ENCODE measurements around the gene RBM5. TPM values are rescaled to one million over a fixed set of nuclear protein-coding genes. Genes with fewer than 3 reads are reported as not detected.

RBM5 gene
- total RNA-seq, 1 experiment from 2014 or later: 92.1 TPM

DNA sequence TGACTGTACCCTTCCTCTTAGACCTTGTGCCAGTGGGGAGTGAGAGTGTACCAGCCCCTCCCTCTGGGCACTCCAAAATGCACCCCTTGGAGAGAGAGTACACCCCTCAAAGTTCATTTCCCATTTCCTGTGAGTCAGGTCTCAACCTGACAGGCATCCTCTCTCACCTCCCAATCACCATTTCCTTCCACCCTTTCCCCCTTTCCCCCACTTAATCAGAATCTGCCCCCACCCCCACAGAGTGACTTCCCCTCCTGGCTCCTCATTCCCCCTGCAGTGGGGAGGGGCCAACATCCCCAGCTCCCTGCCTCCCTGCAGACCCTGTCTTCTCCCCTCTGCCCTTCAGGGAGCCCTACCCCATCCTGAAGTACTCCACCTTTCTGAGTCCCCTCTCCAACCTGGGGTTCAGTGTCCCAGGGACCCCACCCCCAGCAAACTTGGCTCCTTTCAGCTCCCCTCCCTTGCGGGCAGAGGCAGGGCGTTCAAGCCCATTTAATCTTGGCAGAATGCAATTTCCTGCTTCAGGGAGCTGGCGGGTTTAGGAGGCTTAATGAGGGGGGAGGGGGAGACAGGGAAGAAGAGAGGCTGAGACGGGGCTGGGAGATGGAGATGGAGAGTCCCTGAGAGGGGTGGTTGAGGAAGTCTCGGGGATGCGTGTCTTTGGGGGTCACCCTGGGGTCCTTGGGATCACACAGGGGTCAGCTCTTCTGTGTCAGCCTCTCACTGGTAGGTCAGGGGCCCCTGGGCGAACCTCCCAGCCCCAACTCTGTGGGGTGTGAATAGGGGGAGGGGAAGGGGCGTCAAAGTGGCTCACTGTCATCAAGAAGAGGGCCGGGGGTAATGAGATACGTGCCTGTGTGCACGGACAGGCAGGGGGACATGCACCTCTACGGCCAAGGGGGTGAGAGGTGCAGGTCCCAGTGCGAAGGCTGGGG, 49.8 kb downstream of the RBM5 start:
- Mint-ChIP-seq H3K36me3 (no peaks in the 10 kb centered on the region), H3K9me3 (no peaks in the 10 kb centered on the region), H3K4me3 (peak overlapping the region; percentile 58), H3K27me3 (ENCODE audit: low read depth) (peaks cover 3% of the 10 kb centered on the region; the same call in 1 of the 2 replicates), H3K4me1 (peaks cover 49% of the 10 kb centered on the region), H3K27ac (peak overlapping the region; percentile 92)
- peak; percentile 51 for DNase-seq (ENCODE audit: low spot score)
- ChIA-PET CTCF (interaction anchor here (0.6 to 7.2 kb wide), 21 partner anchors 8 to 228 kb away, joined by 3 to 32 read pairs (median 3); no protein-coding TSS in a partner anchor), POLR2A (interaction anchor here (0.6 to 1.6 kb wide), 5 partner anchors 12 to 25 kb away, joined by 3 to 8 read pairs (median 6); no protein-coding TSS in a partner anchor)
- peak; percentile 68 for ATAC-seq
- TF ChIP-seq CREM (CRISPR knock-in tag; IDR thresholded peaks at IDR 0.05) (no peak), E2F5 (CRISPR knock-in tag; IDR thresholded peaks at IDR 0.05) (no peak), ZNF416 (CRISPR knock-in tag; IDR thresholded peaks at IDR 0.05) (no peak), ATF1 (CRISPR knock-in tag; IDR thresholded peaks at IDR 0.05) (no peak), MYBL2 (CRISPR knock-in tag; IDR thresholded peaks at IDR 0.05) (0 out of 2 replicates have a peak, but pooled peaks have one; percentile 33), ZBTB43 (CRISPR knock-in tag; IDR thresholded peaks at IDR 0.05) (no peak), SP1 (CRISPR knock-in tag; conservative IDR thresholded peaks at IDR 0.05) (peak; percentile 13), TEAD4 (CRISPR knock-in tag; IDR thresholded peaks at IDR 0.05) (no peak), HMGA2 (CRISPR knock-in tag; IDR thresholded peaks at IDR 0.05) (no peak), TEAD1 (CRISPR knock-in tag; IDR thresholded peaks at IDR 0.05) (no peak; the same call in 1 of the 2 replicates), E2F1 (CRISPR knock-in tag; IDR thresholded peaks at IDR 0.05) (no peak), FOXK1 (CRISPR knock-in tag; IDR thresholded peaks at IDR 0.05) (0 out of 2 replicates have a peak, but pooled peaks have one; percentile 15), ZNF232 (CRISPR knock-in tag; IDR thresholded peaks at IDR 0.05) (no peak), ETV6 (CRISPR knock-in tag; IDR thresholded peaks at IDR 0.05) (peak; percentile 30; the same call in 1 of the 2 replicates), GTF2I (CRISPR knock-in tag; conservative IDR thresholded peaks at IDR 0.05) (no peak), USF2 (CRISPR knock-in tag; IDR thresholded peaks at IDR 0.05) (no peak), ZNF281 (CRISPR knock-in tag; IDR thresholded peaks at IDR 0.05) (peak; percentile 76), SOX15 (CRISPR knock-in tag; IDR thresholded peaks at IDR 0.05) (no peak), FOXJ3 (CRISPR knock-in tag; IDR thresholded peaks at IDR 0.05; ENCODE audit: borderline replicate concordance) (no peak), CBFB (CRISPR knock-in tag; IDR thresholded peaks at IDR 0.05; ENCODE audit: low read depth) (no peak), EMX1 (CRISPR knock-in tag; IDR thresholded peaks at IDR 0.05) (no peak), KAT7 (CRISPR knock-in tag; IDR thresholded peaks at IDR 0.05; ENCODE audit: borderline replicate concordance) (no peak)
- TF ChIP-seq, protein P1, sequence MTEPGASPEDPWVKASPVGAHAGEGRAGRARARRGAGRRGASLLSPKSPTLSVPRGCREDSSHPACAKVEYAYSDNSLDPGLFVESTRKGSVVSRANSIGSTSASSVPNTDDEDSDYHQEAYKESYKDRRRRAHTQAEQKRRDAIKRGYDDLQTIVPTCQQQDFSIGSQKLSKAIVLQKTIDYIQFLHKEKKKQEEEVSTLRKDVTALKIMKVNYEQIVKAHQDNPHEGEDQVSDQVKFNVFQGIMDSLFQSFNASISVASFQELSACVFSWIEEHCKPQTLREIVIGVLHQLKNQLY (CRISPR knock-in tag; IDR thresholded peaks at IDR 0.05): no peak
- TF ChIP-seq, protein P2, sequence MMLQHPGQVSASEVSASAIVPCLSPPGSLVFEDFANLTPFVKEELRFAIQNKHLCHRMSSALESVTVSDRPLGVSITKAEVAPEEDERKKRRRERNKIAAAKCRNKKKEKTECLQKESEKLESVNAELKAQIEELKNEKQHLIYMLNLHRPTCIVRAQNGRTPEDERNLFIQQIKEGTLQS (CRISPR knock-in tag; conservative IDR thresholded peaks at IDR 0.05): no peak
- TF ChIP-seq, protein P3, sequence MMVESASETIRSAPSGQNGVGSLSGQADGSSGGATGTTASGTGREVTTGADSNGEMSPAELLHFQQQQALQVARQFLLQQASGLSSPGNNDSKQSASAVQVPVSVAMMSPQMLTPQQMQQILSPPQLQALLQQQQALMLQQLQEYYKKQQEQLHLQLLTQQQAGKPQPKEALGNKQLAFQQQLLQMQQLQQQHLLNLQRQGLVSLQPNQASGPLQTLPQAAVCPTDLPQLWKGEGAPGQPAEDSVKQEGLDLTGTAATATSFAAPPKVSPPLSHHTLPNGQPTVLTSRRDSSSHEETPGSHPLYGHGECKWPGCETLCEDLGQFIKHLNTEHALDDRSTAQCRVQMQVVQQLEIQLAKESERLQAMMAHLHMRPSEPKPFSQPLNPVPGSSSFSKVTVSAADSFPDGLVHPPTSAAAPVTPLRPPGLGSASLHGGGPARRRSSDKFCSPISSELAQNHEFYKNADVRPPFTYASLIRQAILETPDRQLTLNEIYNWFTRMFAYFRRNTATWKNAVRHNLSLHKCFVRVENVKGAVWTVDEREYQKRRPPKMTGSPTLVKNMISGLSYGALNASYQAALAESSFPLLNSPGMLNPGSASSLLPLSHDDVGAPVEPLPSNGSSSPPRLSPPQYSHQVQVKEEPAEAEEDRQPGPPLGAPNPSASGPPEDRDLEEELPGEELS (CRISPR knock-in tag; IDR thresholded peaks at IDR 0.05): 0 out of 2 replicates have a peak, but pooled peaks have one; percentile 42
- TF ChIP-seq, protein P4, sequence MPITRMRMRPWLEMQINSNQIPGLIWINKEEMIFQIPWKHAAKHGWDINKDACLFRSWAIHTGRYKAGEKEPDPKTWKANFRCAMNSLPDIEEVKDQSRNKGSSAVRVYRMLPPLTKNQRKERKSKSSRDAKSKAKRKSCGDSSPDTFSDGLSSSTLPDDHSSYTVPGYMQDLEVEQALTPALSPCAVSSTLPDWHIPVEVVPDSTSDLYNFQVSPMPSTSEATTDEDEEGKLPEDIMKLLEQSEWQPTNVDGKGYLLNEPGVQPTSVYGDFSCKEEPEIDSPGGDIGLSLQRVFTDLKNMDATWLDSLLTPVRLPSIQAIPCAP (CRISPR knock-in tag; IDR thresholded peaks at IDR 0.05): no peak

All from WTC11 (cell line).